ENCODE data around the gene PLEKHG1.

PLEKHG1 gene

GRCh38 chr6:150640556-150641209 lies 41.0 kb downstream of the PLEKHG1 start:
- no peak overlapping the region for H3K27ac ChIP-seq (ENCODE audit: low read depth, low read length)
- H3K9me3 ChIP-seq (ENCODE audit: control insufficient read depth, insufficient read depth, low read length) = no peaks in the 10 kb centered on the region
- H3K9ac ChIP-seq (ENCODE audit: low read depth, low read length) = no peak overlapping the region
- no peaks in the 10 kb centered on the region for H3K4me1 ChIP-seq (ENCODE audit: control insufficient read depth, insufficient read depth, low read length)
- H3K4me3 ChIP-seq (ENCODE audit: low read depth, low read length) = no peak overlapping the region
- H3K36me3 ChIP-seq (ENCODE audit: control insufficient read depth, insufficient read depth, low read length) = no peaks in the 10 kb centered on the region
- H3K27me3 ChIP-seq (ENCODE audit: control insufficient read depth, insufficient read depth, low read length) = no peaks in the 10 kb centered on the region

- no peaks in the 10 kb centered on the region for H3K9me3 ChIP-seq (ENCODE audit: control insufficient read depth, insufficient read depth, low read length)
- no peak overlapping the region for H3K4me3 ChIP-seq (ENCODE audit: low read depth, low read length)
- H3K9ac ChIP-seq (ENCODE audit: low read depth, low read length) = no peak overlapping the region
- no peaks in the 10 kb centered on the region for H3K4me1 ChIP-seq (ENCODE audit: control insufficient read depth, insufficient read depth, low read length)
- H3K27me3 ChIP-seq (ENCODE audit: control insufficient read depth, insufficient read depth, low read length) = no peaks in the 10 kb centered on the region
- H3K36me3 ChIP-seq (ENCODE audit: control insufficient read depth, insufficient read depth, low read length) = no peaks in the 10 kb centered on the region
- no peak overlapping the region for H3K27ac ChIP-seq (ENCODE audit: low read depth, low read length)
These were observed 41.9 kb downstream of the PLEKHG1 start for GRCh38 chr6:150641398-150642139.

GRCh38 chr6:150646228-150646627 lies 46.5 kb downstream of the PLEKHG1 start:
- Histone ChIP-seq H3K27ac (ENCODE audit: low read depth, low read length) (no peak overlapping the region), H3K36me3 (ENCODE audit: control insufficient read depth, insufficient read depth, low read length) (no peaks in the 10 kb centered on the region), H3K4me3 (ENCODE audit: low read depth, low read length) (no peak overlapping the region), H3K4me1 (ENCODE audit: control insufficient read depth, insufficient read depth, low read length) (peaks cover 7% of the 10 kb centered on the region; the same call in 1 of the 2 replicates), H3K27me3 (ENCODE audit: control insufficient read depth, insufficient read depth, low read length) (no peaks in the 10 kb centered on the region), H3K9ac (ENCODE audit: low read depth, low read length) (no peak overlapping the region), H3K9me3 (ENCODE audit: control insufficient read depth, insufficient read depth, low read length) (no peaks in the 10 kb centered on the region)

- no peak overlapping the region for H3K9ac ChIP-seq (ENCODE audit: low read depth, low read length)
- H3K4me3 ChIP-seq (ENCODE audit: low read depth, low read length) = no peak overlapping the region
- H3K27ac ChIP-seq (ENCODE audit: low read depth, low read length) = no peak overlapping the region
- peaks cover 7% of the 10 kb centered on the region; the same call in 1 of the 2 replicates for H3K4me1 ChIP-seq (ENCODE audit: control insufficient read depth, insufficient read depth, low read length)
- no peaks in the 10 kb centered on the region for H3K36me3 ChIP-seq (ENCODE audit: control insufficient read depth, insufficient read depth, low read length)
- H3K27me3 ChIP-seq (ENCODE audit: control insufficient read depth, insufficient read depth, low read length) = no peaks in the 10 kb centered on the region
- no peaks in the 10 kb centered on the region for H3K9me3 ChIP-seq (ENCODE audit: control insufficient read depth, insufficient read depth, low read length)
These were observed 47.4 kb downstream of the PLEKHG1 start for GRCh38 chr6:150647051-150647450.
